Suprapubic skin (tissue), 3 donors: ENCODE measurements around the gene MINK1.

Experiments used
- CTCF ChIP-seq, 2 donors: fragments of 200-600 bp in 1 of 2; fragments of 450-650 bp in 1 of 2; sonication (generic) in 1 of 2; IDR thresholded peaks; one replicate each; pipeline ENCODE4 v1.5.1; 2016 to 2019; ENCODE audit warnings: antibody characterized with exemption in 2 of 2, mild to moderate bottlenecking in 1 of 2, moderate library complexity in 1 of 2
- POLR2A ChIP-seq, 2 donors: fragments of 450-650 bp; IDR thresholded peaks; one replicate each; pipeline ENCODE4 v1.6.1; 2017; ENCODE audit warnings: antibody characterized with exemption in 2 of 2, mild to moderate bottlenecking in 2 of 2, moderate library complexity in 2 of 2

GRCh38 chr17:4862720-4863119 lies 29.6 kb downstream of the MINK1 start:
- TF ChIP-seq POLR2A (IDR thresholded peaks at IDR 0.05), result no peak
- TF ChIP-seq CTCF (IDR thresholded peaks at IDR 0.05), result no peak
